Activated CD4-positive, alpha-beta T cell treated with anti-CD3 and anti-CD28 coated beads for 48 hours (primary cell): Measurements from ENCODE around the gene MTMR3.
"Not testable (repeated sequence)": the region's sequence is repeated elsewhere in the genome, so short reads cannot be mapped to it uniquely, and the experiment has no call there.

Experiments used
- DNase-seq: peaks from one replicate; pipeline ENCODE4 v3.0.0-alpha.2; 2020

The MTMR3 gene

DNA sequence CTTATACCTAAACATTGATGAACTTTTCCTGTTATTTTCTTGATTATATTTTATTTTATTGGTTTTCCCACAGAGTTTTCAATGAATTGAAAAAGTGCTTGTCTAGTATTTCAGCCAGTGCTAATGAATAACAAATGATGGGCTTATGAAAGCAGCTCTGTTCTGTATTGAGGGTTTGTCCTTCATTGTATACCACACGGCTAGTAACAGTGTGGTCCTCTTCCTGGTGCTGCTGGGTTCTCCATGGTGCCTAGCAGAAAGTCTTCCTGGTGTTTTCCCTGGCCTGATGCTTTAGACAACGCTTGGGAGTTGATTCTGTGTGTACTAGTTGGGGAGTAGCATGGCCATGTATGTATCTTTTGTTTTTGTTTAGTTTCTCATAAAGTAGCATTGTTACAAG, 89.1 kb downstream of the MTMR3 start:
- no peak for DNase-seq

DNA sequence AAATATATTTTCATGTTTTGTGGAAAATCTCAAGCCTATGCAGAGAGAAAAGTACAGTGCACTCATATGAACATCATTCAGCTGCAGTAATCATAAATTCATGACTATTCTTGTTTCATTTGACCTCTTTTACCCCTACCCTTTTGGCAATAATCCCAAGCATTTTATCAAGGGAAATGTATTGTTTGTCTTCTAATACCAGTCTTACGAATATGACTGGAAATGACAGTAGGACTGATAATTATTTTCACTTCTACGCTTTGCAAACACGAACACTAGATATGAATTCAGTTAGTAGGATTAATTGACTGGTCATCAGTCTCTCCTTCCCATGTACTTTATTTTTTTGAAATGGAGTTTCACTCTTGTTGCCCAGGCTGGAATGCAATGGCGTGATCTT, 90.3 kb downstream of the MTMR3 start:
- no peak for DNase-seq

GRCh38 chr22:29973680-29974079, 90.7 kb downstream of the MTMR3 start:
- DNase-seq: not testable (repeated sequence)

- no peak for DNase-seq
These were observed 92.5 kb downstream of the MTMR3 start for GRCh38 chr22:29975494-29975893.

DNA sequence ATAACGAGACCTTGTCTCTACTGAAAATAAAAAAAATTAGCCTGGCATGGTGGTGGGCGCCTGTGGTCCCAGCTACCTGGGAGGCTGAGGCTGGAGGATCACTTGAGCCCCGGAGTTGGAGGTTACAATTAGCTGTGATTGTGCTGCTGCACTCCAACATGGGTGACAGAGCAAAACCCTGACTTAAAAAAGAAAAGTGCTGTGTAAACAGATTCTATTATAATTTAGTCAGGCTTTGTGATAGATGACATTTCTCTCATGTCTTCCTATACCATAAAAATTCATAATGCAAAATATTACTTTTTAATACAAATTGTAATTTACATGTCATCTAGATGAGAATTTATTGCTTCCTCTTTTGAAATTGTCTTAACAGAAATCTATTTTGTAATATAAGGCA, 94.1 kb downstream of the MTMR3 start:
- DNase-seq: no peak

DNA sequence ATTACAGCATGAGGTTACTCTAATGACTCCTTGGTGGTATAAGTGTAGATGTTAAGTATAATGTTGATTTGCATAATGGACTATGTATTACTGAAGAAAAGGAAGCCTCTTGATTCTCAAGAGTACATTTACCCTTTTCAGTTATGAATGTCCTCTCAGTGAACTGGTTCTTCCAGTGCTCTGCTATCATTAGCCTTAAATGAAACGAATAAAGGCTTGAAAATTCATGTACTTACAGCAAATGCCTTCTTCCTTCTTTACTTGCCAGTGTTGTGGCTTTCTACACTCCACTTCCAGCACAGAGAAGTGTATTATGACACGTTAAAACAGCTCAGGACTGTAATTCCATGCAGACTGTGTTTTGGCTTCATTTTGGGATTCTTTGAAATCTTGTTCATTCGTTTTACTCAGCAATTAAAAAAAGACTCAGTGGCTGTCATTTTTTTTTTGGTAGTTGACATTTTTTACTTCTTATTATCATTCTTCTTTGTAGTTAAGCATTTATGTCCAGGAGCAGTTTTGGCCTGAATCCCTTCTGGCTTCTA, 96.9 kb downstream of the MTMR3 start:
- no peak for DNase-seq

DNA sequence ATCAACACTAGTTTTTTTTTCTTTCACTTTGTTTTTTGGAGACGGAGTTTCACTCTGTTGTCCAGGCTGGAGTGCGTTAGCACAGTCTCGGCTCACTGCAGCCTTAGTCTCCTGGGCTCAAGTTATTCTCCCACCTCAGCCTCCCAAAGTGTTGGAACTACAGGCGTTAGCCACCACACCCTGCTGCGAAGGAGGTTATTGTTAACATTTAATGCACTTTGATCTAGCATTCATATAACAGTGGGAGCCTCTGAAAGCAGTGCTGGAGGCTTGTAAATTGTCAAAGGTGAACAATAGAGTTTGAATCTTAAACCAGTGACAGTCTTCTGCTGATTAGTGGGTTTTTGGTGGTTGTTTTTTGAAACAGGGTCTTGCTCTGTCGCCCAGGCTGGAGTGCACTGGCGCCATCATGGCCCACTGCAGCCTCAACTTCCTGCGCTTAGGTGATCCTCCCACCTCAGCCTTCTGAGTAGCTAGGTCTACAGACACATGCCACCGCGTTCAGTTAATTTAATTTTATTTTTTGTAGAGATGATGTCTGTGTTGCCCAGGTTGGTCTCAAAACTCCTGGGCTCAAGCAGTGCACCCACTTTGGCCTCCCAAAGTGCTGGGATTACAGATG, 100.4 kb downstream of the MTMR3 start:
- DNase-seq: no peak

- DNase-seq: no peak
These were observed 102.9 kb downstream of the MTMR3 start for GRCh38 chr22:29985912-29986311.

DNA sequence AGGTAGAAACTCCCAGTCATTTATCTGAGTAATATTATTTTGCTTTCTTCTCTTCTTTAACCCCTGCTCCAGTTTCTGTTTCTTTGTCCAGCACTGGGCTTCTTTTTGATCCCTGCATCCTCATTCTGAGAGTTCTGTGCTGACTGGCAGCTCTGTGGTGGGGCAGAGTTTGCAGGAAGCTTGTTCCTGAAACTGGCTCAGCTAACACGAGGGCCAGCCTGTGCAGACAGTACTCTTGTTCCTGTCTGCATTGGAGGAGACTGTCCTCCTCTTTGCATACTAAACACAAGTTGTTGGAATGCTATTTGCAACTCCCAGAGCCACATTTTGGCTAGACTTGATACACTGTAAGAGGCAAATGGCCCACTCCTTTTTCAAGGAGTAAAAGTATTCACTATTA, 104.2 kb downstream of the MTMR3 start:
- no peak for DNase-seq

- DNase-seq: no peak
These were observed 105.7 kb downstream of the MTMR3 start for GRCh38 chr22:29988719-29989118.

- no peak for DNase-seq
These were observed 106.5 kb downstream of the MTMR3 start for GRCh38 chr22:29989446-29989845.

DNA sequence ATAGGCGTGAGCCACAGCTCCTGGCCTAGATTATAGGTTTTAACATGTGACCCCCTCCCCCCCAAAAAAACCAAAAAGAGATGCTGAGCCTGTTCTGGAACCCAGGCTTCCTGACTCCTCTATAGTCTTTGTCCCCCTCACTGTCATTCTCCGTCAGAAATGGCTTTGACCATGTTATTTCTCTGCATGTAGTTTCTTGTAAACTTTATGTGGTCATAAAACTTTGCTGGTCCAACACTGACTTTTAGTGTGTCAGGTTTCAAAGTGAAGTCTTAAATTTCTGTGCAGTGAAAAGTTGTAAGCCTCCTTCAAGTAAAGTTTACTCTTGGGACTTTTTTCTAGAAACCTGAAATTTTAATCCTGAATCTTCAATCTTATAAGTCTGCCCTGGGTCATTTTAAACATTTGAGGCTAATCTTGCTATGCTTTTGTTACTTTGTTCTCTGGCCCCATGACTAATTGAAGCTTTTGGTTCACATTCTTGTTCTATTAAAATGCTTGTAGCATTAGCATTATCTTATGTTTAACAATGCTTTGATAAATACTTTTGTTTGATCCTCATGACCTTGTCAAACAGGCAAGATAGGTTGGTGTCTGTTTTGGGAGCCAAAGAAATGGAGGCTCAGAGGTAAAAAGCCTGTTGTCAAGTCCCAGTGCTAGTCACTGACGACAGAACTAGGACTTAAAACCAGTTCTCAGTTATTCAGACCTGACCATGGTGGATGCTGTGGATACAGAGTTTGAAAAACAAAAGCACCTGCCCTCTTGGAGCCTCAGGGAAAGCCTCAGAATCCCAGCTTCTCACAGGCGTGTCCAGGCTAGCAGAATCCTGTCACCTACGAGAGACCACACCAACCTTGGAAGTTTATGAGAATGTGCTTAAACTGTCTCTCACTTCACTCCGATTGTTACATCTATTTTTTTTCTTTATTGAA, 109.6 kb downstream of the MTMR3 start:
- DNase-seq: no peak

DNA sequence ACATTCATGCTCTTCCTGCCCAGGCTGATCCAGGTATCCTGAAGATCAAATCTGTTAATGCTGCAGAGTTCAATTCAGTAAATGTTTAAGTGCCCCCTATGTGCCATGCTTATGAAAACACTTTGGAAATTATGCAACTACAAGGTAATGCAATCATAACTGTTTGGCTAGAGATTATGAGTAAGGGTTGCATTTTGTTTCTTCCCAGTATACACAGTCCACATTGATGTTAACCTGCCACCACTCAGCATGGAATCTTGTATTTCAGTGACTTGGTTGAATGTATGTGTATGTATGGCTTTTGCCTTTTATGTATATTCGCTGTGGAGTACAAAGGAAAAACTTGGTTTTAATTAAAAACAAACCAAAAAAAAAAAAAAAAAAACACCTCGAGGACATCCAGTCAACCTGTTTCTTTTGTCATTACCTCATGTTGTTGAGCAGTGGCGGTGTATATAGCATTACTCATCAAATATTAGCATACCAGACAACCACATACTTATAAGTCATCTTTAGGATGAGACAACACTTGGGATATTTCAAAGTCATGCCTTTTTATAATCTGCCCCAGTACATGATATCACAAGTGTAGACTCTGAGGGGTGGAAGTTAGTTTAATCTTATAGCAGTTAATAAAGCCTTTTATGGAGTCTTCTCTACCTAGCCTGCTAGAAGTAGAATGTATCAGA, 111.2 kb downstream of the MTMR3 start:
- no peak for DNase-seq

GRCh38 chr22:29994943-29995342, 112.0 kb downstream of the MTMR3 start:
- no peak for DNase-seq

- DNase-seq: no peak
These were observed 114.1 kb downstream of the MTMR3 start for GRCh38 chr22:29997107-29997506.

DNA sequence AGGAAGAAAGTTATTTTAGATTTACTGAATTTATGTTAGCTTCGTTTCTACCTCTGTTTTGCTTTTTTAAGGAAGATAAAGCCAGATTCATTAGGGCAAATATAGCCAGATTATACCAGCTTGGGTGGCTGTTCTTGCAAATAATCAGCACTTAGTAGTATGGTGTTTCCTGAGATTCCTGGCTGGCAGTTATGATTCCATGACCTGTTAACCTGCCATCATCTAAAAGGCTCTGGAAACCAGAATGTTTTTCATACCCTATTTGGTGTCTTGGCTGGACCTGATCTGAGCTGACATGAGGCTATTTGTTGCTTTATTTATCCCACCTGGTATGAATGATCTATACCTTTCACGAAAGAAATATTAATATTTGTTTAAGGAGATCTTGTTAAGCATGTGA, 114.5 kb downstream of the MTMR3 start:
- DNase-seq: no peak

GRCh38 chr22:29998627-29999384, 115.8 kb downstream of the MTMR3 start:
- DNase-seq: no peak

DNA sequence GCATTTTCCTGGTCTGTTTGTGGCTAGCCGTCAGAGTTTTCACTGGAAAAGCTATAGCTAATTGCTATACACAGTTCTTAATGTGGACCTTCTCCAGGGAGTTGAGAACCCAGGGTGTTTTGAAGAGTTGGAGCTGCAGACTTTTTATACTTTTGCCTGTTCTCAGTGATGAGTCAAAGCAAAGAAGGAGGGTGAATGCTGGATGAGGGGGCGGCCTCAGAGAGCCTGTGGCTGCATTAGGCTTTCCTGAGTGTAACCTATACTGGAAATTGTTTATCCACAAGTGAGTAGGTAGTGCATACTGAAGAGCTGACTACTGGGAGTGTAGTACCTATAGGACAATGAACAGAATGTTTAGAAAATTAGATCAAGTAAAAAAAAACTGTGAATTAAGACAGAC, 117.6 kb downstream of the MTMR3 start:
- peak; percentile 48 for DNase-seq

- no peak for DNase-seq
These were observed 118.5 kb downstream of the MTMR3 start for GRCh38 chr22:30001459-30001858.

DNA sequence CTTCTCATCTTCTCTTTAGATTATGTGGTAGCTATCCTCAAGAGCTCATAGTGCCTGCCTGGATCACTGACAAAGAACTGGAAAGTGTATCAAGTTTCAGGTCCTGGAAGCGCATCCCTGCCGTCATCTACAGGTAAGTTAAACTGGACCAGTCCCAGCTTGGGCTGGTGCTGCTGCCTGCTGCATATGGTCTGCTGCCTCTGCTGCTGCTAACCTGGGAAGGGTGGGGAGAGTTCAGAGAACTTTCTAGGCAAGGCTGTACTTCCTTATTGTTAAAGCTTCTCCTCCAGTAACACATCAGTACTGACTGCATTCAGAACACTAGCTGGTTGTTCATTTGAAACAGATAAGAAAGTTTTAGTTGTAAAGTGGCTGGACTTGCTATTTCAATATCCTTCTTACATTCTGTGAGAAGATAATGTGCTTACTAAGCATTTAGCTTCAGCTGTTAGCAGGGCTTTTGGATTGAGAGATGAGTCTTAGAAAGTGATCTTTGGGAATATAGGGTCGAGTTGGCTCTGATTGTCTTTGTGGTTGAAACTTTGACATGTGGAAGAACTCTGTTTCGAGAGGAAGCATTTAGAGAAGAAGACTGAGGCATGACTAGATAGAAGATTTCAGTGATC, 120.0 kb downstream of the MTMR3 start:
- DNase-seq: no peak

DNA sequence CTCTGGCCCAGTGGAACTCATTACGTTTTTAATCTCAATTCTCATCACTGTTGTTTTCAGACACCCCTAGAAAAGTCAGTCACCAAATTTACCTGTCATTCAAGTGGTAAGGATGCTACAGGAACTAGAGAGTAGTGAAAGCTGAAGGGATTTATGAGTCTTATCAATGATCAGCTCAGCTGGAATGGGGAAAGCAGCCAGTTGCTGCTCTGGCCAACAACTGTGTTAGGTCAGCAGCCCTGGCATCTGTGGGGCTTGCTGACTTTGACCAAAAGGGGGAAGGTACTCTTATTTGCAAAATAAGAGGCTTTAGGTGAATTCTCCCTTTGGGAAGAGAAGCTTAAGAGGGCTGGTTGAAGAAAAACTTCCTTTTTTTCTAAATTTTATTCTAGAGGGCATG, 121.1 kb downstream of the MTMR3 start:
- DNase-seq: no peak

DNA sequence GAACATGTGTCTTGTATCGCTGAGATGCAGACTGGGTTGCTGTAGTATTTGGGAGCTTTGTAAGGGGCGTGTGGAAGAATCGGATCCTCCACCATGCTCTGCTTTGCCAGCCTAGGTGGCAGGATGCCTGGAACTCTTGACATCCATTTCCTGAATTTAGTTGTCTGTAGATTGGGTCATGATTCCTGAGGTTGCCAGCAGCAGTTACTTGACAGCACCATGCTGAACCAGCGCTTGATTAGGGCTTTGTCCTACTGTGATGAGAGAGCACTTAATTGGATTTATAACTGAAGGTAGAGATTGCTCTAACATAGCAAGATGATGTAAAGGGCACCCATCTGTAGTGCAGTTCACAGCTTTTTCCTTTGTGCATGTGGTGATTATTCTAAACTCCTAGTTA, 121.7 kb downstream of the MTMR3 start:
- no peak for DNase-seq
